ENCODE results near the gene KRT35. TPM values are rescaled to one million over a fixed set of nuclear protein-coding genes. Genes with fewer than 3 reads are reported as not detected.

The KRT35 gene
- total RNA-seq = not detected in 2 replicates

DNA sequence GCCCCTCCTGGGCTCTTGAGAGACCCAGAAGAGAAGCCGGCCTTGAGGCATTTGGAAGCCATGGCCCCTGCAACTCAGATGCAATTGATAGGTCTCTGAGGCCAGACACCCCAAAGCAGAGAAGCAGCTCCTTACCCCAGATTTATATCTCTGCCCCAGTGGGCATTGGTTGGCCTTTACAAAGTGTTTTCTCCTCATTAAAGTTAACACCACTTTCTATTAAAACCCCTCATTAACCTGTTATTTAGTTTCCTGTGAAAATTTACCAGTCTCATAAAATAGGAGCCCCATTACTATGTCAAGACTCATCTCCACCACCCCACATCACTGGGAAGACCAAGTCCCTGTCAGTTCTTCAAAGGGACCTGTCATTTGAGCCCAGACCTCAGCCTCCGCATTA lies at the start of gene KRT35:
TSS of gene KRT35 (minus strand) at position 116 of the 400 bp plus-strand sequence. CDS start at position 62, 54 bp downstream.

GRCh38 chr17:41518789-41519449 lies 38.0 kb upstream of the KRT35 start, which contains the start of gene KRT15:
Gene KRT15 (minus strand): TSS chr17:41518890. CDS start chr17:41518827, 63 bp downstream.

GRCh38 chr17:41505007-41505808 lies 24.3 kb upstream of the KRT35 start, which contains the start of gene KRT13:
Gene KRT13 (minus strand): TSS chr17:41505612. CDS start chr17:41505550, 62 bp downstream.

DNA sequence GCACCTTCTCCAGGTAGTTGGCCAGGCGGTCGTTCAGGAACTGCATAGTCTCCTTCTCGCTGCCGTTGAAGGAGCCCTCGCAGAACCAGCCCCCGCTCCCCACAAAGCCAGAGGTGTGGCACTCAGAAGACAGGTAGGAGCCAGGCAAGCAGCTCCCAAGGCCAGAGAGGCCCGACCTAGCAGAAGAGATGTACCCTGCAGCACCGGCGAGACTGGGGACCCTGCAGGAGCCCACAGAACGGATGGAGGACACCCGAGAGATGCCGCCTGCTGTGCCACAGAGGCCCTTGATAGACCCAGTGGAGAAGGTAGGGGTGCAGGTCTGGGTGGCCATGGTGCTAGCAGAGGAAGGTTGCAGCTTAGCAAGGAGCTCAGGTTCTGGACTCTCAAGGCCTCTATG lies 8.6 kb upstream of the KRT35 start, which contains the start of gene KRT36:
TSS of gene KRT36 (minus strand) at position 380 of the 400 bp plus-strand sequence. CDS start at position 334, 46 bp downstream.

GRCh38 chr17:41466988-41467387 lies 14.0 kb downstream of the KRT35 start, which contains the start of gene KRT32:
Gene KRT32 (minus strand): TSS chr17:41467386. CDS start chr17:41467325, 61 bp downstream.

GRCh38 chr17:41440531-41441033 lies 40.4 kb downstream of the KRT35 start, which contains the start of gene KRT38:
Gene KRT38 (minus strand): TSS chr17:41440983. CDS start chr17:41440921, 62 bp downstream.

Other genes starting within 250 kb of the KRT35 start
- gene KRTAP9-3, start 248.7 kb downstream of the KRT35 start, total RNA-seq = not detected in 2 replicates
- not detected in 2 replicates for gene KRTAP9-8, start 243.2 kb downstream of the KRT35 start, total RNA-seq
- gene KRTAP9-4, start 231.5 kb downstream of the KRT35 start, total RNA-seq = not detected in 2 replicates
- not detected in 2 replicates for gene KRTAP9-9, start 225.8 kb downstream of the KRT35 start, total RNA-seq
- not detected in 2 replicates for gene KRTAP9-6, start 215.8 kb downstream of the KRT35 start, total RNA-seq
- not detected in 2 replicates for gene KRTAP9-7, start 205.5 kb downstream of the KRT35 start, total RNA-seq
- gene KRTAP29-1, start 178.3 kb downstream of the KRT35 start, total RNA-seq = not detected in 2 replicates
- gene KRTAP16-1, start 171.8 kb downstream of the KRT35 start, total RNA-seq = not detected in 2 replicates
- not detected in 2 replicates for gene KRTAP17-1, start 165.4 kb downstream of the KRT35 start, total RNA-seq
- gene KRT33A, start 130.3 kb downstream of the KRT35 start, total RNA-seq = not detected in 2 replicates
- not detected in 2 replicates for gene KRT33B, start 111.3 kb downstream of the KRT35 start, total RNA-seq
- not detected in 2 replicates for gene KRT34, start 98.8 kb downstream of the KRT35 start, total RNA-seq
- not detected in 2 replicates for gene KRT31, start 83.5 kb downstream of the KRT35 start, total RNA-seq
- not detected in 2 replicates for gene KRT37, start 56.6 kb downstream of the KRT35 start, total RNA-seq
- gene KRT38, start 40.2 kb downstream of the KRT35 start, total RNA-seq = not detected in 2 replicates
- 0.16 TPM in 1 of 2 replicates, not detected in the other for gene KRT32, start 13.8 kb downstream of the KRT35 start, total RNA-seq
- gene KRT36, start 8.8 kb upstream of the KRT35 start, total RNA-seq = not detected in 2 replicates
- gene KRT13, start 24.5 kb upstream of the KRT35 start, total RNA-seq = 0.17 TPM in 1 of 2 replicates, not detected in the other
- 0.63 and 1.2 TPM in 2 replicates for gene KRT15, start 37.7 kb upstream of the KRT35 start, total RNA-seq
- gene KRT19, start 47.2 kb upstream of the KRT35 start, total RNA-seq = 70.2 and 109 TPM in 2 replicates
- not detected in 2 replicates for gene KRT9, start 90.9 kb upstream of the KRT35 start, total RNA-seq
- gene KRT14, start 105.7 kb upstream of the KRT35 start, total RNA-seq = 0.16 and 1.0 TPM in 2 replicates
- gene KRT16, start 131.6 kb upstream of the KRT35 start, total RNA-seq = 1.9 and 13.0 TPM in 2 replicates
- 4.9 and 35.8 TPM in 2 replicates for gene KRT17, start 143.4 kb upstream of the KRT35 start, total RNA-seq
- gene EIF1, start 207.7 kb upstream of the KRT35 start, total RNA-seq = 76.3 and 112 TPM in 2 replicates
- not detected in 2 replicates for gene GAST, start 231.2 kb upstream of the KRT35 start, total RNA-seq